CD4-positive, alpha-beta memory T cell (primary cell): Measurements from ENCODE around the gene IKZF1. TPM values are rescaled to one million over a fixed set of nuclear protein-coding genes. Genes with fewer than 3 reads are reported as not detected.
A peak's percentile ranks its signal among the peaks of the same experiment; 100 is the strongest.

Source experiments
- CTCF ChIA-PET: fragments of 350-600 bp; sonication (Branson Sonifier 250); formaldehyde crosslinking; loops from one replicate; lab custom pipeline; 2021; ENCODE audit warnings: inconsistent platforms; ENCODE audit not compliant: partially characterized antibody; lab: Charles Lee
- POLR2A ChIA-PET: fragments of 350-600 bp; sonication (Branson Sonifier 250); formaldehyde crosslinking; loops from one replicate; lab custom pipeline; 2021; ENCODE audit not compliant: partially characterized antibody; lab: Charles Lee
- DNase-seq, 5 donors: peaks; one replicate each; pipeline versions ENCODE4 v3.0.0 to v3.0.0-alpha.2; 2020 to 2022; ENCODE audit warnings: mixed read lengths in 1 of 5
- H3K27ac ChIP-seq: one replicate; pipeline ENCODE4 v1.7.0; 2013; ENCODE audit warnings: low read depth, low read length
- H3K27me3 ChIP-seq: 2 replicates; pipeline ENCODE4 v1.7.0; 2013; ENCODE audit warnings: mild to moderate bottlenecking, low read length, moderate library complexity; ENCODE audit not compliant: insufficient read depth
- H3K36me3 ChIP-seq: 2 replicates; pipeline ENCODE4 v1.7.0; 2013; ENCODE audit warnings: mild to moderate bottlenecking, low read length, moderate library complexity; ENCODE audit not compliant: insufficient read depth
- H3K4me1 ChIP-seq: 2 replicates; pipeline ENCODE4 v1.7.0; 2013; ENCODE audit warnings: mild to moderate bottlenecking, low read length, moderate library complexity; ENCODE audit not compliant: insufficient read depth
- H3K4me3 ChIP-seq, 2 donors: one replicate each; pipeline ENCODE4 v1.7.0; 2013; ENCODE audit warnings: low read length in 2 of 2, mild to moderate bottlenecking in 1 of 2
- H3K9me3 ChIP-seq, 2 donors: one replicate each; pipeline ENCODE4 v1.7.0; 2013; ENCODE audit warnings: low read length in 2 of 2, control low read depth in 1 of 2; ENCODE audit not compliant: control insufficient read depth in 1 of 2
- H3K27ac Mint-ChIP-seq, 7 donors: one replicate each; pipeline ENCODE4 v1.8.0; 2020 to 2021; ENCODE audit warnings: mixed read lengths in 7 of 7, mild to moderate bottlenecking in 6 of 7, inconsistent platforms in 3 of 7, moderate library complexity in 3 of 7
- H3K27me3 Mint-ChIP-seq, 2 donors: one replicate each; pipeline ENCODE4 v1.8.0; 2020 to 2021; ENCODE audit warnings: mixed read lengths in 2 of 2
- H3K36me3 Mint-ChIP-seq, 2 donors: one replicate each; pipeline ENCODE4 v1.8.0; 2020 to 2021; ENCODE audit warnings: mixed read lengths in 2 of 2, inconsistent platforms in 1 of 2, mild to moderate bottlenecking in 1 of 2
- H3K4me1 Mint-ChIP-seq, 4 donors: one replicate each; pipeline ENCODE4 v1.8.0; 2020 to 2021; ENCODE audit warnings: mixed read lengths in 4 of 4, mild to moderate bottlenecking in 1 of 4
- H3K4me3 Mint-ChIP-seq, 8 donors: one replicate each; pipeline ENCODE4 v1.8.0; 2020 to 2021; ENCODE audit warnings: mixed read lengths in 8 of 8, mild to moderate bottlenecking in 7 of 8, moderate library complexity in 6 of 8, inconsistent platforms in 3 of 8
- H3K9me3 Mint-ChIP-seq, 8 donors: one replicate each; pipeline ENCODE4 v1.8.0; 2020 to 2021; ENCODE audit warnings: mixed read lengths in 8 of 8, mild to moderate bottlenecking in 5 of 8, inconsistent platforms in 3 of 8, moderate library complexity in 1 of 8
- intact Hi-C: fragments of 100-400 bp; cut with micrococcal nuclease; formaldehyde crosslinking; loops from one replicate; pipeline ENCODE4 v1.15.1; 2023
- polyA plus RNA-seq, 2 donors: library from polyadenylated mRNA; unstranded; fragments of 300-500 nt; fragmentation: Illumina TruSeq; gene quantifications; one replicate each; pipeline ENCODE4 v1.2.3, GENCODE V29; 2021
- total RNA-seq, 2 experiments: library from RNA; stranded (reverse); gene quantifications; one replicate each; pipeline ENCODE4 v1.2.3, GENCODE V29; 2021

Gene IKZF1
- total and polyA plus RNA-seq, 4 experiments from 2014 or later, result 116 to 479 (median 381) TPM

DNA sequence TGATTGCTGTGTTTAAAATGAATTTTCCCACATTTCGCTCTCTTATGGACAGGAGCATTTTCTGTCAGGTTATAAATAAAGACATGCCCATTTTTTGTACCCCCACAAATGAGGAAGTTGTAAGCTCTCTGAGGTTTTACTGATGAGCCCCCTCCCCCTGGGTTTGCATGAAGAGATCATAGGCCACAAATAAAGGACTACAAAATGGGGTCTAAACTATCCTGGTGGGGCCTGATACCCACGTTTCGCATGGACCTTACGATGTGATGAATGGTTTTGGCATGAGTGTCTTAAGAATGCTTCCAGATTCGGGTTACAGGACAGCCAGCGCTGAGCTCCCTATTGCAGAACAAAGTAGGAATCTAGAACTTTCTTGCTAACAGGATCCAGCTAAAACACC is 5.8 kb downstream of the IKZF1 start:
- no peak for DNase-seq
- peaks cover 60 to 62% of the 10 kb centered on the region in 2 donors for H3K36me3 Mint-ChIP-seq
- CTCF ChIA-PET, result interaction anchor here (1.1 to 14.9 kb wide), 17 partner anchors 9 to 162 kb away, joined by 3 to 336 read pairs (median 5); no protein-coding TSS in a partner anchor

DNA sequence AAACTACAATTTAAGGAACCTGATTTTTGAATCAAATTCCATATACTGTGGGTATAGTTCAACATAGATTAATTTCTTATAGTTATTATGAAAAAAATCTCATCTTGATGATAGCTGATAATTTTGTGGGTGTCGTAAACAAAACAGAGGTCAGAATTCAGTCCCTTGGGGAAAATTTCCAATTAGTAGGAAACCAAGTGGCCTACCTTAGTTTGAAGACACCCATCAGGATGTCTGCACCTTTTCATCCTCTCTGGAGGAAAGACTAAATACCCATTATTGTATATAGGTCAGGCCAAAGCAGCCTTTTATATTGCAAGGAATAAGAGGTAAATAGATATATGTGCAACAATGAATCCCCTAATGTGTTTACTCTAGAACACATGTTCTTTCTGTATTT is 6.4 kb downstream of the IKZF1 start:
- ChIA-PET POLR2A (interaction anchor here (1.1 to 32.3 kb wide), 10 partner anchors 12 to 168 kb away, joined by 3 to 2673 read pairs (median 7); no protein-coding TSS in a partner anchor), CTCF (interaction anchor here (1.1 to 14.9 kb wide), 17 partner anchors 8 to 107 kb away, joined by 3 to 336 read pairs (median 5); no protein-coding TSS in a partner anchor)
- DNase-seq, result peak in 1 of 5 donors; percentile 19
- intact Hi-C loops, result no loop called here
- Histone ChIP-seq H3K9me3 (no peaks in the 10 kb centered on the region), H3K36me3 (peaks cover 4% of the 10 kb centered on the region), H3K4me1 (peaks cover 83% of the 10 kb centered on the region), H3K27me3 (no peaks in the 10 kb centered on the region), H3K4me3 (peak overlapping the region; percentile 86 to 96), H3K27ac (peak overlapping the region; percentile 90)
- Mint-ChIP-seq H3K27me3 (no peaks in the 10 kb centered on the region), H3K27ac (peak overlapping the region in 6 of 7 donors; percentile 93 to 99 (median 98)), H3K4me1 (peaks cover 48 to 97% (median 61%) of the 10 kb centered on the region in 4 donors), H3K36me3 (peaks cover 61% of the 10 kb centered on the region in 2 donors), H3K4me3 (peak overlapping the region; percentile 97 to 100 (median 100)), H3K9me3 (no peaks in the 10 kb centered on the region)

More for the DNA sequence above, 5.8 kb downstream of the IKZF1 start:
- Histone ChIP-seq H3K4me3 (peak overlapping the region; percentile 86 to 96), H3K4me1 (peaks cover 77% of the 10 kb centered on the region), H3K27ac (peak overlapping the region; percentile 90), H3K36me3 (peaks cover 4% of the 10 kb centered on the region), H3K27me3 (no peaks in the 10 kb centered on the region), H3K9me3 (no peaks in the 10 kb centered on the region)
- Mint-ChIP-seq H3K4me1 (peaks cover 42 to 91% (median 55%) of the 10 kb centered on the region in 4 donors), H3K4me3 (peak overlapping the region; percentile 97 to 100 (median 100)), H3K27ac (peak overlapping the region in 6 of 7 donors; percentile 93 to 99 (median 98)), H3K9me3 (no peaks in the 10 kb centered on the region), H3K27me3 (no peaks in the 10 kb centered on the region)
- POLR2A ChIA-PET, result interaction anchor here (1.1 to 32.3 kb wide), 10 partner anchors 13 to 168 kb away, joined by 3 to 2673 read pairs (median 7); no protein-coding TSS in a partner anchor
- intact Hi-C loops, result no loop called here

DNA sequence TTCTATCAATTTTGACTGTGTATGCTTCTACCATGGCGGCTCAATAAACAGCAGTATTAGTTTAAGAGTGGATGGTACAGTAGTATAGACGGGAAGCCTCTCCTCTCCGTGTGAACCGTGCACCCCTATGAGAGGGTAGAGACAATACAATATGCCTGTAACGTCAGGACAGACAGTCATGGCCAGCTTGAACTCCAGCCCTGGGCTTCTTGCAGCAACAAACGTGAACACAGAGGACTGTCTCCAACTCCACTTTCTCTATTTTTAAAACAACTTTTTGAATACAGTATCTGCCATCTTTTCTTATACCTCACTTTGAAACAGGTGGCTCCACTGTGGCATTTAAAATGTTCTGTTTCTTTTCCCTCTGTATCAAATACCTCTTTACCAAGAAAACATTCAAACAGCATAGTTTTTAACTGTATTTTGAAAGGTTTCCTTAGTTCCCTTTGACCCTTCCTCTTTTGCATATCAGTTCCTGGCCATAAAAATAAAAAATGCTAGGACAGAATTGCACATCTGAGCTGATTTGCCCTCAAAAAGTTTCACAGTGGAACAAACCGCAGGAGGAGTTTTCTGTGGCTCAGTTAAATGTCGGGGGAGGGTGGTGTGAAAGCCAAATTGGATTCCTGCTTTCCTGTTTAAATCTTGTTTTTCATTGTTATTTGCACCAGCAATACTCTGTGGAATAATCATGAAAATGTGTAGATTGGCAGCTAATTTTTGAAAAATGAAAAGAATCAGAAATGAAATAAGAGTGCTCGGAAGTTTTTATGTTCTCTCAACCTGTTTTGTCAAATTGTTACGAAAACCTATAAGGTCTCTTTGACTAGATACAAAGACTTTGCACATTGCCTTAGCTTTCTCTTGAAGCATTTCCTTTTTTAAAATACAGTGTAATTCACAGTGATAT is 8.0 kb downstream of the IKZF1 start:
- peaks cover 48 to 51% of the 10 kb centered on the region in 2 donors for H3K36me3 Mint-ChIP-seq
- Histone ChIP-seq H3K27me3 (no peaks in the 10 kb centered on the region), H3K4me1 (peaks cover 98% of the 10 kb centered on the region), H3K27ac (peak overlapping the region; percentile 90), H3K36me3 (peaks cover 4% of the 10 kb centered on the region), H3K9me3 (no peaks in the 10 kb centered on the region), H3K4me3 (peak overlapping the region; percentile 3 to 86)
- H3K4me3 Mint-ChIP-seq, result peak overlapping the region; percentile 78 to 100 (median 100)
- peaks cover 58 to 99% (median 73%) of the 10 kb centered on the region in 4 donors for H3K4me1 Mint-ChIP-seq
- ChIA-PET POLR2A (interaction anchor here (0.8 to 32.3 kb wide), 17 partner anchors 1 to 295 kb away, joined by 3 to 2673 read pairs (median 4); partner anchors contain the start of gene IKZF1), CTCF (interaction anchor here (1.0 to 14.9 kb wide), 17 partner anchors 9 to 170 kb away, joined by 3 to 336 read pairs (median 5); no protein-coding TSS in a partner anchor)
- intact Hi-C loops, result no loop called here
- no peaks in the 10 kb centered on the region for H3K9me3 Mint-ChIP-seq
- H3K27ac Mint-ChIP-seq, result peak overlapping the region in 6 of 7 donors; percentile 93 to 99 (median 98)
- peak in 1 of 5 donors; percentile 37 for DNase-seq
- H3K27me3 Mint-ChIP-seq, result no peaks in the 10 kb centered on the region

DNA sequence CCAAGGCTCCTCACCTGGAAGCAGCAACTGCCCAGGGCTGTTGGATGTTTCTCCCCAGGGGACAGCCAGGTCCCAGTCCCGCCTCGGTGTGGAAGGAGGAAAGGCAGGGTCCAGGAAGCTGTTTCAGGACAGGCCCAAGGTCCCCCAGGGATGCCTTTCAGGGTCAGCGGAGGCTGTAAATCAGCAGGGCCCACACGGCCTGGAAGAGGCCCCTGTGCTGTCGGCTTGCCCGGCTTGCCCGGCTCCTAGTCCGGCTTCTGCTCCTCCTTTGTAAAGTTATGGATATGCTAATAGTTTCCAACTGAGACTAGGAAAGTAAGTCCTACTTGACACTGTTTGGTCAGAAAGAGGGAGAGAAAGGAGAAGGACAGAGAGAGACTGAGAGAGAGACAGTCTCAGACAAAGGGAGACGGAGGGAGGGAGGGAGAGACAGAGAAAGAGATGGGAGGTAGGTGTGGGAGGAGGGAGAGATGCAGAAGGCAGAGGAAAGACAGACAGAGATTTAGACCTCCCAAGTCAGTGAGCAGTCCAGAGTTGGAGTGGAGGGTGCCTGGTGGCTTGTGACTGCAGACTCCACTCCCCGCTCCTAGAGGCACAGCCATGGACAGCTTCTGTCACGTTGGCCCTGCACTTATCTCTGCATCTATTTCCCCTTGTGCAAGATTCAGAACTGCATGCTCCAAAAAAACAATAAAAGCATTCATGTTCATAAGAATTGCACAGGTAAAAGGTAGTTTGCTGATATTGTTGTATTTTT is 10.5 kb downstream of the IKZF1 start:
- intact Hi-C loops, result no loop called here
- H3K36me3 Mint-ChIP-seq, result peaks cover 45 to 53% of the 10 kb centered on the region in 2 donors
- POLR2A ChIA-PET, result interaction anchor here (0.9 to 32.3 kb wide), 9 partner anchors 4 to 159 kb away, joined by 3 to 2673 read pairs (median 575); partner anchors contain the start of gene IKZF1
- H3K27me3 Mint-ChIP-seq, result no peaks in the 10 kb centered on the region
- Histone ChIP-seq H3K27ac (peak overlapping the region; percentile 90), H3K36me3 (peaks cover 7% of the 10 kb centered on the region), H3K9me3 (no peaks in the 10 kb centered on the region), H3K4me1 (peaks cover 99% of the 10 kb centered on the region), H3K4me3 (peak overlapping the region; percentile 33 to 53), H3K27me3 (no peaks in the 10 kb centered on the region)
- CTCF ChIA-PET, result interaction anchor here (1.3 to 14.9 kb wide), 11 partner anchors 9 to 110 kb away, joined by 4 to 336 read pairs (median 6); partner anchors contain the start of gene IKZF1
- DNase-seq, result peak in 1 of 5 donors; percentile 66
- H3K9me3 Mint-ChIP-seq, result no peaks in the 10 kb centered on the region
- peaks cover 64 to 100% (median 79%) of the 10 kb centered on the region in 4 donors for H3K4me1 Mint-ChIP-seq
- H3K27ac Mint-ChIP-seq, result peak overlapping the region in 6 of 7 donors; percentile 93 to 99 (median 98)
- H3K4me3 Mint-ChIP-seq, result peak overlapping the region; percentile 78 to 100 (median 100)

DNA sequence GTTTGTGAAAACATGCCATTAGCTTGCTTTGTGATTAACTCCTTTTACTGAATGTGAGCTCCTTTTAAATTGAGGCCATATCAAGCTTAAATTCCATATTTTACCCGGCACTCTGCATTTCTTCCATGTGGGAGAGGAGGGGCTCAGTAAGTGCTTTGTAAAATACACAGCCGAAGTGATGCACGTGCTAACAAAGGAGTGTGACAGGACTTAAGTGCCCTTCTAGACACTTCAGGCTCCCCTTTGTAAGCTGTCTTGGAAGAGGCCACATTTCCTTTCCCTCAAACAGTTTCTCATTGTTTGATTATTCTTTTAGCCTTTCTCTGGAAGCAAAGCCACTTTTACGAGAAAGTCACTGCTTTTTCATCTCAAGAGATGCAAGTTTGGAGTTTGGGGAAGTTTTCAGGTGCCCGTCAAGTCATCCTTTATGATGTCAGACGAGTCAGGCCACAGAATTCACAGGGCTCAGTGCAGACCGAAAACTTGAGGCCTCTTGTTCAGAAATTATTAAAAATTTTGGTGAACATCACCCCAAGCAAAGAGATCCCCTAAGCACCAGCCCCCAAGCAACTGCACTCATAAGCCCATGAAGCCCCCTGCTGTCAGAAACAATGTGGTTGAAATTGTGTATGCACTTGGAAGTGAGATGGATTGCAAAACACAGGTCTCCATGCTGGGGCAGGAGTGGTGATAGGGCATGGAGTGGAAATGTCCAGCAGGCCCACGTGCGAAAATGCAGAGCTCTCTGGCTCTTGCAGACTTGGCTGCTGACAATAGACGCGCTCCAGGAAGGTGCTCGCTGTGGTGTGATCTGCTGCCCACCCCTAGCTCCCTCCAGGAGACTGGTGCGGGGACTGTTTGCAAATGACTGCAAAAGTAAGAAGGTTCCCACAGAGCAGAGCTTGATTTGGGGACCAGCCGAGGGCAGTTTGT is 11.5 kb downstream of the IKZF1 start:
- peak overlapping the region; percentile 78 to 100 (median 100) for H3K4me3 Mint-ChIP-seq
- Histone ChIP-seq H3K4me1 (peaks cover 99% of the 10 kb centered on the region), H3K27me3 (no peaks in the 10 kb centered on the region), H3K4me3 (peak overlapping the region; percentile 33 to 53), H3K36me3 (peaks cover 7% of the 10 kb centered on the region), H3K9me3 (no peaks in the 10 kb centered on the region), H3K27ac (peak overlapping the region; percentile 90)
- peak overlapping the region in 6 of 7 donors; percentile 93 to 99 (median 98) for H3K27ac Mint-ChIP-seq
- H3K9me3 Mint-ChIP-seq, result no peaks in the 10 kb centered on the region
- peaks cover 66 to 100% (median 84%) of the 10 kb centered on the region in 4 donors for H3K4me1 Mint-ChIP-seq
- ChIA-PET CTCF (interaction anchor here (0.7 to 14.9 kb wide), 10 partner anchors 8 to 111 kb away, joined by 3 to 336 read pairs (median 7); no protein-coding TSS in a partner anchor), POLR2A (interaction anchor here (0.9 to 32.3 kb wide), 9 partner anchors 5 to 424 kb away, joined by 3 to 2673 read pairs (median 575); partner anchors contain the start of gene IKZF1)
- peaks cover 53 to 55% of the 10 kb centered on the region in 2 donors for H3K36me3 Mint-ChIP-seq
- no peaks in the 10 kb centered on the region for H3K27me3 Mint-ChIP-seq
- DNase-seq, result peak in 1 of 5 donors; percentile 63
- intact Hi-C loops, result loop anchor here (2.0 kb wide), 2 partner anchors 45 to 173 kb away; no protein-coding TSS in a partner anchor
